Activated CD8-positive, alpha-beta T cell treated with anti-CD3 and anti-CD28 coated beads, Interleukin-2, amount 10 ng/mL, durations not matched to agents 7 days and 5 days (primary cell): Measurements from ENCODE around the gene IQSEC1. TPM values are rescaled to one million over a fixed set of nuclear protein-coding genes. Genes with fewer than 3 reads are reported as not detected.

Experiments used
- ATAC-seq: fragments of 150-1000 bp; cut with Tn5 transposase; one replicate; pipeline ENCODE4 v1.10.0; 2021; ENCODE audit warnings: moderate library complexity
- CTCF ChIA-PET: fragments of 350-600 bp; sonication (Branson Sonifier 250); formaldehyde crosslinking; loops from one replicate; lab custom pipeline; 2021; ENCODE audit warnings: antibody characterized with exemption; lab: Charles Lee
- POLR2A ChIA-PET: fragments of 350-600 bp; sonication (Branson Sonifier 250); formaldehyde crosslinking; loops from one replicate; lab custom pipeline; 2021; ENCODE audit warnings: antibody characterized with exemption; lab: Charles Lee
- DNase-seq: peaks from one replicate; pipeline ENCODE4 v3.0.0-alpha.2; 2020
- H3K27ac Mint-ChIP-seq: one replicate; pipeline ENCODE4 v1.8.0; 2021; ENCODE audit warnings: mild to moderate bottlenecking, mixed read lengths
- H3K27me3 Mint-ChIP-seq: one replicate; pipeline ENCODE4 v1.8.0; 2021; ENCODE audit warnings: low read depth, mixed read lengths
- H3K36me3 Mint-ChIP-seq: one replicate; pipeline ENCODE4 v1.8.0; 2021; ENCODE audit warnings: low read depth, mixed read lengths
- H3K4me1 Mint-ChIP-seq: one replicate; pipeline ENCODE4 v1.8.0; 2021; ENCODE audit warnings: low read depth, mixed read lengths
- H3K4me3 Mint-ChIP-seq: one replicate; pipeline ENCODE4 v1.8.0; 2021; ENCODE audit warnings: mild to moderate bottlenecking, mixed read lengths
- H3K9me3 Mint-ChIP-seq: one replicate; pipeline ENCODE4 v1.8.0; 2022; ENCODE audit warnings: mixed read lengths; ENCODE audit not compliant: insufficient read depth
- total RNA-seq, 2 experiments: library from RNA; stranded (reverse); gene quantifications; one replicate each; pipeline ENCODE4 v1.2.3, GENCODE V29; 2021

Gene IQSEC1
- total RNA-seq, 2 experiments from 2014 or later: 47.8 to 53.8 TPM

DNA sequence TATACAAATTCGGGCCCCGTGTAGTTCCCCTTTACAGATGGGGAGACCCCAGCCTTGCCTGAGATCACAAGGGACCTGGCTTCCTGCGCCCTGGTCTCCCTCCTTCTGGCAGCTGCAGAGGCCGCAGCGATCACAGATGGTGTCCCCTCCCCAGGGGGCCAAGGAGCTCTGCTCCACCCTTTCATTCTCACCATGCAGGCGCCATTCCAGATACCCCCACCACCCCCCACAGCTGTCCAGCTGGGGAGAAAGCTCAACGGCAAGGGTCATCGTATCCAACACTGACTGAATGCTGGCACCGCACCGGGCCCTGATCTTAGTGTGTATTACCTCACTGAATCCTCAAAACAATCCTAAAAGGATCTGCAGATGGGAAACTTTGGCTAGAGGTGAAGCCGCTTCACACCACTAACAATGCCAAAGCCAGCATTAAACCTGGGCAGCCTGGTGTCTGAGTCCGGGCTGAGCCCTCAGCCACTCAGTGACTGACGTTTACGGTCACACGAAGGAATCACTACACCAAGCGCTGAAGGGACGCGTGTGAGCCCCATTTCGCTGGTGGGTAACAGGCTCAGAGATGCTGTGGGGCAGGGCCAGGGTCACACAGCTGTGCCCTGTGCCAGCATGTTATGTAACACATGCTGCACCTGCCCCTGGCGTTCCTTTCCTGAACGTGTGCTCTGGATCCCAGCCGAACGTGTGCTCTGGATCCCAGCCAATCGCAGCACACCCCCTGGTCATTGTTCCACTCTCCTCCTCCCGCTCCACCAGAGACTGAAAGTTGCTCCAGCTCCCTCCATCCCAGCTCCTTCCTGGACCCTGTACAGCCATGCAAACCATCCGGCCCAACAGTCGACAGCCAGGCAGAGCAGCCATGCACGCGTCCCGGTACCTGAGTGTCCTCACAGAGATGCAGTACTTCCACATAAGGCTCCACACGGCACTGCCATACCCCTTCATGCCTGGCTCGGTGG, 51.8 kb downstream of the IQSEC1 start:
- H3K27ac Mint-ChIP-seq: no peak overlapping the region
- ChIA-PET POLR2A (no interaction called here), CTCF (interaction anchor here (0.8 to 1.5 kb wide), 2 partner anchors 9 to 10 kb away, joined by 3 read pairs; no protein-coding TSS in a partner anchor)
- no peaks in the 10 kb centered on the region for H3K27me3 Mint-ChIP-seq
- no peaks in the 10 kb centered on the region for H3K36me3 Mint-ChIP-seq
- no peak overlapping the region for H3K4me3 Mint-ChIP-seq
- DNase-seq (no peak), ATAC-seq (no peak)
- H3K9me3 Mint-ChIP-seq: no peaks in the 10 kb centered on the region
- H3K4me1 Mint-ChIP-seq: peaks cover 20% of the 10 kb centered on the region

- peaks cover 31% of the 10 kb centered on the region for H3K4me1 Mint-ChIP-seq
- no peaks in the 10 kb centered on the region for H3K27me3 Mint-ChIP-seq
- H3K27ac Mint-ChIP-seq: peak overlapping the region; percentile 15
- H3K36me3 Mint-ChIP-seq: no peaks in the 10 kb centered on the region
- H3K9me3 Mint-ChIP-seq: no peaks in the 10 kb centered on the region
- ChIA-PET CTCF (interaction anchor here (0.8 to 1.5 kb wide), 2 partner anchors 9 to 10 kb away, joined by 3 read pairs; no protein-coding TSS in a partner anchor), POLR2A (no interaction called here)
- H3K4me3 Mint-ChIP-seq: no peak overlapping the region
- ATAC-seq: no peak
- no peak for DNase-seq
Observed at GRCh38 chr3:13020159-13020750, 53.0 kb downstream of the IQSEC1 start.

DNA sequence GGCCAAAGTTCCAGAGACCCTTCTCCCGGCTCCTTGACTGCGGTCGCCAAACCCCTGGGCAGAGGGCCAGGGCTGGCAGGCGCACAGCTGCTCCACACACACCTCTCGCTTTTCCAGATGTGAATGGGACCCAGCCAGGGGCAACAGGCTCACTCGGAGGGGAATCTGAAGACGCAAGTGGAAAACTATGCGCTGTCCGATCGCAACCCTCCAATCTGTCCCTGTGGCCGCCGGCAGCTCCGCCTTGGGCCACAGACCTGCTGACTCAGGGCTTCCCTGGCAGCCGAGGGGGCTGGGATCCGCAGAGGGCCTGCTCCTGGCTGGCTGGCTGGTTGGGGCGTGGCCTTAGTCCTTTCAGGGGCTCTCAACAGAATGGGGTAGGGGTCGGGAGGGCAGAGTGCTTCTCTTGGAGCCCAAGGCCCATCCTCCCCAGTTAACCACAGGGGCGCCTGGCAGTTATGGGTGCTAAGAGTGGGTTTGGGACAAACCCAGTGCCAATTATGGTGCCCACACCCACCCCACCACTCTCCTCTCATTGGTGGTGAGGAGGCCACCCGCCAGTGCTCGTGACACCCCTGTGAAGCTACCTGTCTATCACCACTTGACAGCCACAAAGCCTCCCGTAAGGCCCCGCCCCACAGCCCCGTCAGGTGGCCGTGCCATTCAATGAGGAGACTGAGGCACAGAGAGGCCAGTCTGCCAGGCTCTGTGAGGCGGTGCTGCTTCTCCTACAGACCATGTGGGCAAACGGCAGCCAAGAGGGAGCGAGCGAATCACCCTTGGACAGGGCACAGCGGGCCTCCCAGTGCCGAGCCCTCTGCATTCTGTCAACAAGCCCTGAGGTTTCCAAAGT, 53.8 kb downstream of the IQSEC1 start:
- ChIA-PET POLR2A (no interaction called here), CTCF (no interaction called here)
- DNase-seq: no peak
- Mint-ChIP-seq H3K9me3 (no peaks in the 10 kb centered on the region), H3K27me3 (no peaks in the 10 kb centered on the region), H3K27ac (no peak overlapping the region), H3K36me3 (no peaks in the 10 kb centered on the region), H3K4me3 (no peak overlapping the region), H3K4me1 (peaks cover 38% of the 10 kb centered on the region)
- no peak for ATAC-seq

DNA sequence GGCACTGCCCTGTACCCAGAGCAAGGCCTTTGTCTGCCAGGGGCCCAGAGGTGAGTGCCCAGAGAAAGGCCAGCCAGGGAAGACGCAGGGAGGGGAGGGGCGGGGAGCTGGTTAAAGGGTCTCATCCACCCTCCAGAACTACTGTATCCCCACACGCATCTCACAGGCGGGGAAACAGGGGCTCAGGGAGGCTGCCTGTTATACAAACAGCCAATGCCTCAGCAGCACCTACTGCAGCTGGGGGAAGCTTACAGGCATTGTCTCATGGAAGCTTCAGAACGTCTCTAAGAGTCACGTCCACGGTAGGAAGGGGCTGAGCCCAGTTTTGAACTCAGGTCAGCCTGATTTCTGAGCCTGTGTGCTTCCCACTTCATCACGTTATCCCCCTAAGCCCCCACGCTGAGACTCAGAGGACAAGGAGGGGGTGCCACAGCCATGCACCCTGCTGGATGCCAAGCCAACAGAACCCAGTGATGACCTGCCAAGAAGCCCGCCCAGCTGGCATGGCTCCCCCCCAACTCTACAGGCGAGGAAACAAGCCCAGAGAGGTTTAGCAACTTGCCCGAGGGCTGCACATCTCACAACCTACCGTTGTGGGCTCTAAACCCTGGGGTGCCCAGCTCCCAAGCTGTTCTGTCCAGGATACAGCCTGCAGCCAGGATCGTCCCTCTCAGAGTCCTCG, 54.5 kb downstream of the IQSEC1 start:
- H3K27ac Mint-ChIP-seq: peak overlapping the region; percentile 69
- ChIA-PET POLR2A (interaction anchor here (1.2 kb wide), 1 partner anchor 9 kb away, joined by 3 read pairs; no protein-coding TSS in a partner anchor), CTCF (no interaction called here)
- H3K27me3 Mint-ChIP-seq: no peaks in the 10 kb centered on the region
- no peak overlapping the region for H3K4me3 Mint-ChIP-seq
- H3K4me1 Mint-ChIP-seq: peaks cover 45% of the 10 kb centered on the region
- no peak for DNase-seq
- no peaks in the 10 kb centered on the region for H3K36me3 Mint-ChIP-seq
- ATAC-seq: no peak
- no peaks in the 10 kb centered on the region for H3K9me3 Mint-ChIP-seq

DNA sequence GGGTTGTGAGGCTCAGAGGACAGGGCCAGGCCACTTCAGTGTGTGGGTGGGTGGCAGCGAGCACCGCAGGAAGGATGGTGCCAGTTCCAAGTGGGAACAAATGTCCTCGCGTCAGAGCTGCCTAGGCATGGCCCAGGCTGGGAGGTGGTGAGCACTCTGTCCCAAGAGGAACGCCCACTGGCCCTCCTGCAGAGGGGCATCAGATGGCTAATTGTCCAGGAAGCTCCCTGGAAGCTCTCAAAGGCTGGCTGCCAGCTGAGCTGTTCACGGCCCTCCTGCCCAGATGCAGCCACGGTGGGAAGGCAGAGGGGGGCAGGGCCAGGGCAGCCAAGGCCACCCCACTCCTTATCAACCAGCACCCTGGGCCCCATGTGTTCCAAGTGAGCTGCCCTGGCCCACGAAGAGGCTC, 55.2 kb downstream of the IQSEC1 start:
- ATAC-seq (no peak), DNase-seq (no peak)
- Mint-ChIP-seq H3K27me3 (no peaks in the 10 kb centered on the region), H3K4me3 (no peak overlapping the region), H3K9me3 (no peaks in the 10 kb centered on the region), H3K36me3 (peaks cover 6% of the 10 kb centered on the region), H3K4me1 (peaks cover 52% of the 10 kb centered on the region), H3K27ac (peak overlapping the region; percentile 69)
- CTCF ChIA-PET: interaction anchor here (6.8 kb wide), 1 partner anchor 23 kb away, joined by 41 read pairs; no protein-coding TSS in a partner anchor
- POLR2A ChIA-PET: interaction anchor here (1.2 kb wide), 1 partner anchor 9 kb away, joined by 3 read pairs; no protein-coding TSS in a partner anchor

DNA sequence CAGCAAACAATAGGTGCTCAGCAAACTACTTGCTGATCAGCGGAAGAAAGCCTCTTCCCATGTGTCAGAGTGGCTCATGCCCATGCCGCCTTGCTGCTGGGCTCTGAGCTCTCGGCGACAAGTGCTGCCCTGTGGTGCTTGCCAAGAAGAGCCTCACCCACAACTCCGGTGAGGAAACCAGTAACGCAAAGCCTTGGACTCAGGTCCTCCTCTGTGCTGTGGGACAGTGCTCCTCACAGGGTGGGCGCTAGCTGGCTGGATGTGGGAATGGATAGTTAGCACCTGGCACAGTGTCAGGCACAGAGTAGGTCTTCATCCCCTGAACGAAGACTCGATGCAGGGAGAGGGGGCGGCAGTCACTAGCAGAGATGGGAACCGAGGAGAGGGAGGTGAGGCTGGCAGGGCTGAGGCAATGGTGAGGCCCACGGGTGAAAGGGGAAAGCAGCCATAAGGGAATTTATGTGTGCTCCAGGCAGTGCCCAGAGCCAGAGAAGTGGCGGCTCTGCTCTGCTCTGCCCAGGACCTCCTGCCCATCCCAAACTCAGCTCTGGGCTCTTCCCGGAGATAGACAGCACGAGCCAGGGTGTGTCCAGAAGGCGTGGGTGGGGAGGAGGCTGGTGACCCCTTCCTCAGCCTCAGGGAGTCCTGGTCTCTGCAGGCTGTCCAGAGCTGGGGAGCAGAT, 55.7 kb downstream of the IQSEC1 start:
- Mint-ChIP-seq H3K27me3 (no peaks in the 10 kb centered on the region), H3K4me1 (peaks cover 56% of the 10 kb centered on the region), H3K4me3 (peak overlapping the region; percentile 80), H3K36me3 (peaks cover 7% of the 10 kb centered on the region), H3K27ac (peak overlapping the region; percentile 97), H3K9me3 (no peaks in the 10 kb centered on the region)
- ChIA-PET POLR2A (interaction anchor here (1.2 kb wide), 1 partner anchor 8 kb away, joined by 3 read pairs; no protein-coding TSS in a partner anchor), CTCF (interaction anchor here (6.8 kb wide), 1 partner anchor 23 kb away, joined by 41 read pairs; no protein-coding TSS in a partner anchor)
- ATAC-seq (no peak), DNase-seq (no peak)

DNA sequence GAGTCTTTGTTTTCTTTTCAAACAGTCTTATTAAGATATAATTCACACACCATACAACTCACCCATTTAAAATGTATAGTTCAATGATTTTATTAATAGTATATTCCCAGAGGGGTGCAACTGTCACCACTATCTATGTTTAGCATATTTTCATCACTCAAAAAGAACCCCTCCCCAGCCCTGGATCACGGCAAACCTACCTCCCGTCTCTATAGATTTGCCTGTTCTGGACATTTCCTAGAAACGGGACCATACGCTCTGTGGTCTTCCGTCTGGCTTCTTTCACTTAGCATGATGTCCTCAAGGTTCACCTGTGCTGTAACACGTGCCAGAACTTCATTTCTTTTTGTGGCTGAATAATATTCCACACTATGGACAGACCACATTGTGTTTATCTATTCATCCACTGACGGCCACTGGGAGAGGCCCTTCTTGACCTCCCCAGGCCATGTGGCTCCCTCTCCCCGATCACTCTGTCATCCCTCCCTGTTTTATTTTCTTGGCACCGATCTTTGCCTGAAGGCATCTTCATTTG, 56.4 kb downstream of the IQSEC1 start:
- Mint-ChIP-seq H3K27ac (peak overlapping the region; percentile 97), H3K4me3 (peak overlapping the region; percentile 80), H3K36me3 (peaks cover 7% of the 10 kb centered on the region), H3K27me3 (no peaks in the 10 kb centered on the region), H3K9me3 (no peaks in the 10 kb centered on the region), H3K4me1 (peaks cover 63% of the 10 kb centered on the region)
- ChIA-PET CTCF (interaction anchor here (2.1 to 6.8 kb wide), 2 partner anchors 22 to 75 kb away, joined by 6 to 41 read pairs; no protein-coding TSS in a partner anchor), POLR2A (no interaction called here)
- no peak for ATAC-seq
- DNase-seq: no peak

- ATAC-seq (peak; percentile 52), DNase-seq (peak; percentile 82)
- H3K36me3 Mint-ChIP-seq: peaks cover 11% of the 10 kb centered on the region
- no peaks in the 10 kb centered on the region for H3K27me3 Mint-ChIP-seq
- peak overlapping the region; percentile 80 for H3K4me3 Mint-ChIP-seq
- H3K4me1 Mint-ChIP-seq: peaks cover 67% of the 10 kb centered on the region
- H3K27ac Mint-ChIP-seq: peak overlapping the region; percentile 97
- CTCF ChIA-PET: interaction anchor here (2.1 to 6.8 kb wide), 3 partner anchors 21 to 76 kb away, joined by 6 to 41 read pairs (median 9); no protein-coding TSS in a partner anchor
- no peaks in the 10 kb centered on the region for H3K9me3 Mint-ChIP-seq
- POLR2A ChIA-PET: interaction anchor here (0.9 to 3.7 kb wide), 6 partner anchors 12 to 175 kb away, joined by 3 to 18 read pairs (median 5); partner anchors contain the start of gene RPL32
Observed at GRCh38 chr3:13016083-13016720, 57.0 kb downstream of the IQSEC1 start.

GRCh38 chr3:13015286-13016082, 57.7 kb downstream of the IQSEC1 start:
- peak; percentile 47 for ATAC-seq
- POLR2A ChIA-PET: interaction anchor here (0.9 to 3.7 kb wide), 6 partner anchors 11 to 174 kb away, joined by 3 to 18 read pairs (median 5); partner anchors contain the start of gene RPL32
- peaks cover 72% of the 10 kb centered on the region for H3K4me1 Mint-ChIP-seq

More at GRCh38 chr3:13015286-13016082, 57.7 kb downstream of the IQSEC1 start:
- no peaks in the 10 kb centered on the region for H3K9me3 Mint-ChIP-seq
- peaks cover 16% of the 10 kb centered on the region for H3K36me3 Mint-ChIP-seq
- peak overlapping the region; percentile 80 for H3K4me3 Mint-ChIP-seq
- CTCF ChIA-PET: interaction anchor here (0.9 to 6.8 kb wide), 4 partner anchors 21 to 77 kb away, joined by 3 to 41 read pairs (median 8); no protein-coding TSS in a partner anchor
- H3K27me3 Mint-ChIP-seq: no peaks in the 10 kb centered on the region
- peak overlapping the region; percentile 97 for H3K27ac Mint-ChIP-seq
- DNase-seq: peak; percentile 72
